DND-41 (cell line): ENCODE measurements around the gene CXXC1.

Experiments used
- ATAC-seq: fragments of 200-7000 bp; cut with Tn5 transposase; 3 replicates; pipeline ENCODE4 v1.9.1; 2021; ENCODE audit warnings: low read depth; ENCODE audit not compliant: insufficient read depth
- DNase-seq: peaks from one replicate; pipeline ENCODE4 v3.0.0-alpha.2; 2020
- H2AFZ ChIP-seq: 2 replicates; pipeline ENCODE4 v1.6.0; 2012; ENCODE audit warnings: low read depth, low read length
- H3K27ac ChIP-seq: 2 replicates; pipeline ENCODE4 v1.5.1; 2012; ENCODE audit warnings: low read length, inconsistent platforms
- H3K27me3 ChIP-seq: fragments of 200-600 bp; sonication (generic); 2 replicates; pipeline ENCODE4 v1.6.0; 2012; ENCODE audit warnings: low read length, mild to moderate bottlenecking, inconsistent platforms; ENCODE audit not compliant: insufficient read depth, poor library complexity
- H3K36me3 ChIP-seq: 2 replicates; pipeline ENCODE4 v1.5.1; 2012; ENCODE audit warnings: low read length, inconsistent platforms; ENCODE audit not compliant: insufficient read depth
- H3K4me1 ChIP-seq: 2 replicates; pipeline ENCODE4 v1.5.1; 2012; ENCODE audit warnings: mild to moderate bottlenecking, low read length; ENCODE audit not compliant: insufficient read depth
- H3K4me2 ChIP-seq: 2 replicates; pipeline ENCODE4 v1.6.0; 2012; ENCODE audit warnings: mild to moderate bottlenecking, moderate library complexity, low read length, inconsistent platforms; ENCODE audit not compliant: insufficient read depth
- H3K4me3 ChIP-seq, 2 experiments: fragments of 200-600 bp in 1 of 2; shearing (Covaris generic) in 1 of 2; 2 replicates each; pipeline ENCODE4 v1.5.1; 2012 to 2016; ENCODE audit warnings: inconsistent platforms in 2 of 2, low read length in 2 of 2, mild to moderate bottlenecking in 2 of 2, low read depth in 1 of 2, moderate library complexity in 1 of 2
- H3K79me2 ChIP-seq: 2 replicates; pipeline ENCODE4 v1.6.0; 2012; ENCODE audit warnings: low read length, inconsistent platforms; ENCODE audit not compliant: insufficient read depth
- H3K9ac ChIP-seq: 2 replicates; pipeline ENCODE4 v1.6.0; 2012; ENCODE audit warnings: low read depth, mild to moderate bottlenecking, inconsistent platforms, low read length, moderate library complexity
- H3K9me3 ChIP-seq: 2 replicates; pipeline ENCODE4 v1.5.1; 2012; ENCODE audit warnings: low read length, moderate library complexity, mild to moderate bottlenecking, inconsistent platforms; ENCODE audit not compliant: insufficient read depth, severe bottlenecking
- H4K20me1 ChIP-seq: 2 replicates; pipeline ENCODE4 v1.6.0; 2012; ENCODE audit warnings: low read length; ENCODE audit not compliant: insufficient read depth
- CTCF ChIP-seq: IDR thresholded peaks from 2 replicates; pipeline ENCODE4 v1.5.1; 2012; ENCODE audit warnings: borderline replicate concordance, low read length, moderate library complexity, mild to moderate bottlenecking; ENCODE audit not compliant: poor library complexity, severe bottlenecking; ENCODE audit errors: extremely low read depth
- EZH2 ChIP-seq: IDR thresholded peaks from 3 replicates; pipeline ENCODE4 v1.6.1; 2012; ENCODE audit warnings: borderline replicate concordance, low read depth, mild to moderate bottlenecking, moderate library complexity, low read length, inconsistent platforms; ENCODE audit not compliant: severe bottlenecking

The CXXC1 gene

DNA sequence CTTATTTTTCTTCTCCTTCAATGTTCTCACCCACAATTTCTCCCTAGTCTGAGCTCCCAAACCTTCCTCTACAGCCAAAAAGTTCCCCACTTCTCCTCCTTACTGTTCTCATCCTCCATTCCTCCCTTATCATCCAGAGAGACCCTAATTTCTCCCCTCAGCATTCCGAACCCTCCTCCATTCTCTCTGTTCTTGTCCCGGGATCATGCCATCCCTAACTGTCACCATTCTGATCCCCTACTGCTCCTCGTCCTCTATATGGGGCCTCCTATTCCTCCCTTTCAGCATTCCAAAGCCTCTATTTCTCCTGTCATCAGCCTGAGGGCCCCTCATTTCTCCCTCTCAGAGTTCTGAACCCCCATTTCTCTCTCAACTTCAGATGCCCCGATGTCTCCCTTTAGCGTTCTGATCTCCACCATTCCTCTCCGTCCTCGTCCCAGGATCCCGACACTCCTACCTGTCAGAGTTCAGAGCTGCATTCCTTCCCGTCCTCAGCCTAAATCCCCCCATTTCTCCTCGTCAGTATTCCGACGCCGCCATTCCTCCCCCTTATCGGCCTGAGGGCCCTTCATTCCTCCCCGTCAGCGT is 6.7 kb downstream of the CXXC1 start:
- TF ChIP-seq CTCF, result no peak
- TF ChIP-seq EZH2, result no peak
- Histone ChIP-seq H2AFZ (peak overlapping the region; percentile 89), H3K9ac (peak overlapping the region; percentile 66), H3K36me3 (peaks cover 83% of the 10 kb centered on the region), H3K9me3 (no peaks in the 10 kb centered on the region), H3K79me2 (peaks cover 50% of the 10 kb centered on the region), H3K4me3 (peak overlapping the region; percentile 64 to 90), H4K20me1 (peaks cover 12% of the 10 kb centered on the region; the same call in 1 of the 2 replicates), H3K4me2 (peak overlapping the region; percentile 88), H3K4me1 (peaks cover 49% of the 10 kb centered on the region), H3K27me3 (no peaks in the 10 kb centered on the region), H3K27ac (peak overlapping the region; percentile 85)
- DNase-seq (no peak), ATAC-seq (no peak)

GRCh38 chr18:50279752-50280151 is 7.7 kb downstream of the CXXC1 start:
- DNase-seq (no peak), ATAC-seq (no peak)
- no peak for TF ChIP-seq EZH2
- no peak for TF ChIP-seq CTCF
- peaks cover 83% of the 10 kb centered on the region for H3K36me3 ChIP-seq
- H4K20me1 ChIP-seq, result peaks cover 14% of the 10 kb centered on the region; the same call in 1 of the 2 replicates
- H2AFZ ChIP-seq, result no peak overlapping the region
- no peaks in the 10 kb centered on the region for H3K9me3 ChIP-seq
- H3K4me1 ChIP-seq, result peaks cover 43% of the 10 kb centered on the region
- peak overlapping the region; percentile 66 for H3K9ac ChIP-seq
- H3K4me3 ChIP-seq, result peak overlapping the region in 1 of 2 experiments; percentile 90; a peak in 2 of 4 replicates
- H3K27ac ChIP-seq, result peak overlapping the region; percentile 85
- H3K4me2 ChIP-seq, result peak overlapping the region; percentile 88
- H3K27me3 ChIP-seq, result no peaks in the 10 kb centered on the region
- H3K79me2 ChIP-seq, result peaks cover 42% of the 10 kb centered on the region

GRCh38 chr18:50277942-50278341 is 9.6 kb downstream of the CXXC1 start:
- TF ChIP-seq EZH2, result no peak
- no peak for TF ChIP-seq CTCF
- Histone ChIP-seq H3K4me2 (no peak overlapping the region), H2AFZ (no peak overlapping the region), H3K27me3 (no peaks in the 10 kb centered on the region), H3K4me1 (peaks cover 39% of the 10 kb centered on the region), H3K4me3 (no peak overlapping the region), H3K27ac (no peak overlapping the region), H3K79me2 (peaks cover 39% of the 10 kb centered on the region), H3K9me3 (no peaks in the 10 kb centered on the region), H4K20me1 (peaks cover 19% of the 10 kb centered on the region; the same call in 1 of the 2 replicates), H3K9ac (no peak overlapping the region), H3K36me3 (peaks cover 83% of the 10 kb centered on the region)
- DNase-seq (no peak), ATAC-seq (no peak)

DNA sequence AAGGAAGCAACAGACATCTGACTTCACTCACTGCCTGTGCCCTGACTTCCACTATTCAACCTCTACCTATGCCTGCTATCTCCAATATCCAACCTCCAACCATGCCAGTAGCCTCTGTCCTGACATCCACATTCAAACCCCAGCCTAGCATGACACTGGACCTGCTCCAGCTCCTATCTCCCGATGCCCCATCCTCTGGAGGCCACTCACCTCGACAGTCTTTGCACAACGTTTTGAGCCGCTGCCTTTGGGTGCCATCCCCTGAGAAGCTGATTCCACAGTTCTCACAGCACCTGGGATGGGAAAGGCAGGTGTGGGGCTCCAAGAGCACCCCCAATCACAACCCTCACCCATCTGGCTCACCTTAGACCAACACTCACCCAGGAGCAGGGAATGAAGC is 11.0 kb downstream of the CXXC1 start:
- DNase-seq, result no peak
- H3K9ac ChIP-seq, result no peak overlapping the region
- H3K36me3 ChIP-seq, result peaks cover 85% of the 10 kb centered on the region

More for the DNA sequence above, 11.0 kb downstream of the CXXC1 start:
- no peak overlapping the region for H2AFZ ChIP-seq
- no peak overlapping the region for H3K4me3 ChIP-seq
- no peak for ATAC-seq
- peaks cover 27% of the 10 kb centered on the region for H3K4me1 ChIP-seq
- peaks cover 24% of the 10 kb centered on the region; the same call in 1 of the 2 replicates for H4K20me1 ChIP-seq
- no peak overlapping the region for H3K27ac ChIP-seq
- H3K9me3 ChIP-seq, result no peaks in the 10 kb centered on the region
- TF ChIP-seq EZH2 (no peak), CTCF (no peak)
- peaks cover 32% of the 10 kb centered on the region for H3K79me2 ChIP-seq
- H3K4me2 ChIP-seq, result no peak overlapping the region
- H3K27me3 ChIP-seq, result no peaks in the 10 kb centered on the region
